ENCODE results near the gene CCNJL.

The CCNJL gene

GRCh38 chr5:160290751-160291150, 21.6 kb downstream of the CCNJL start:
- no peak for DNase-seq (ENCODE audit: low read depth)

- no peak for DNase-seq (ENCODE audit: low read depth)
Measured at GRCh38 chr5:160289721-160290120, 22.6 kb downstream of the CCNJL start.

GRCh38 chr5:160289356-160289651, 23.1 kb downstream of the CCNJL start:
- no peak for DNase-seq (ENCODE audit: low read depth)

- DNase-seq (ENCODE audit: low read depth), result no peak
Measured at GRCh38 chr5:160287378-160288051, 24.8 kb downstream of the CCNJL start.

GRCh38 chr5:160286947-160287346, 25.4 kb downstream of the CCNJL start:
- DNase-seq (ENCODE audit: low read depth), result no peak

GRCh38 chr5:160285316-160285715, 27.0 kb downstream of the CCNJL start:
- no peak for DNase-seq (ENCODE audit: low read depth)

GRCh38 chr5:160284291-160284873, 28.0 kb downstream of the CCNJL start:
- DNase-seq (ENCODE audit: low read depth), result no peak

GRCh38 chr5:160281275-160281674, 31.1 kb downstream of the CCNJL start:
- DNase-seq (ENCODE audit: low read depth), result no peak

GRCh38 chr5:160280384-160281095, 31.8 kb downstream of the CCNJL start:
- no peak for DNase-seq (ENCODE audit: low read depth)

- no peak for DNase-seq (ENCODE audit: low read depth)
Measured at GRCh38 chr5:160278343-160278742, 34.0 kb downstream of the CCNJL start.

GRCh38 chr5:160274483-160274931, 37.9 kb downstream of the CCNJL start:
- no peak for DNase-seq (ENCODE audit: low read depth)

GRCh38 chr5:160272889-160273288, 39.5 kb downstream of the CCNJL start:
- DNase-seq (ENCODE audit: low read depth), result no peak

- DNase-seq (ENCODE audit: low read depth), result no peak
Measured at GRCh38 chr5:160272264-160272663, 40.1 kb downstream of the CCNJL start.

GRCh38 chr5:160271836-160272235, 40.5 kb downstream of the CCNJL start:
- DNase-seq (ENCODE audit: low read depth), result no peak

GRCh38 chr5:160271396-160271795, 41.0 kb downstream of the CCNJL start:
- no peak for DNase-seq (ENCODE audit: low read depth)

GRCh38 chr5:160270704-160271103, 41.7 kb downstream of the CCNJL start:
- no peak for DNase-seq (ENCODE audit: low read depth)

- DNase-seq (ENCODE audit: low read depth), result no peak
Measured at GRCh38 chr5:160269017-160269416, 43.3 kb downstream of the CCNJL start.

GRCh38 chr5:160268121-160268520, 44.2 kb downstream of the CCNJL start:
- no peak for DNase-seq (ENCODE audit: low read depth)

- no peak for DNase-seq (ENCODE audit: low read depth)
Measured at GRCh38 chr5:160266752-160267345, 45.5 kb downstream of the CCNJL start.

- no peak for DNase-seq (ENCODE audit: low read depth)
Measured at GRCh38 chr5:160266044-160266443, 46.3 kb downstream of the CCNJL start.

GRCh38 chr5:160263326-160263855, 49.0 kb downstream of the CCNJL start:
- DNase-seq (ENCODE audit: low read depth), result no peak

GRCh38 chr5:160262151-160263074, 50.0 kb downstream of the CCNJL start:
- no peak for DNase-seq (ENCODE audit: low read depth)

Data from GM04503 (cell line).